Measurements from ENCODE around the gene SYT3. TPM values are rescaled to one million over a fixed set of nuclear protein-coding genes. Genes with fewer than 3 reads are reported as not detected.

Gene SYT3, protein sequence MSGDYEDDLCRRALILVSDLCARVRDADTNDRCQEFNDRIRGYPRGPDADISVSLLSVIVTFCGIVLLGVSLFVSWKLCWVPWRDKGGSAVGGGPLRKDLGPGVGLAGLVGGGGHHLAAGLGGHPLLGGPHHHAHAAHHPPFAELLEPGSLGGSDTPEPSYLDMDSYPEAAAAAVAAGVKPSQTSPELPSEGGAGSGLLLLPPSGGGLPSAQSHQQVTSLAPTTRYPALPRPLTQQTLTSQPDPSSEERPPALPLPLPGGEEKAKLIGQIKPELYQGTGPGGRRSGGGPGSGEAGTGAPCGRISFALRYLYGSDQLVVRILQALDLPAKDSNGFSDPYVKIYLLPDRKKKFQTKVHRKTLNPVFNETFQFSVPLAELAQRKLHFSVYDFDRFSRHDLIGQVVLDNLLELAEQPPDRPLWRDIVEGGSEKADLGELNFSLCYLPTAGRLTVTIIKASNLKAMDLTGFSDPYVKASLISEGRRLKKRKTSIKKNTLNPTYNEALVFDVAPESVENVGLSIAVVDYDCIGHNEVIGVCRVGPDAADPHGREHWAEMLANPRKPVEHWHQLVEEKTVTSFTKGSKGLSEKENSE
- not detected in 2 replicates for total RNA-seq (2014; rRNA removed; shearing (Covaris generic))

DNA sequence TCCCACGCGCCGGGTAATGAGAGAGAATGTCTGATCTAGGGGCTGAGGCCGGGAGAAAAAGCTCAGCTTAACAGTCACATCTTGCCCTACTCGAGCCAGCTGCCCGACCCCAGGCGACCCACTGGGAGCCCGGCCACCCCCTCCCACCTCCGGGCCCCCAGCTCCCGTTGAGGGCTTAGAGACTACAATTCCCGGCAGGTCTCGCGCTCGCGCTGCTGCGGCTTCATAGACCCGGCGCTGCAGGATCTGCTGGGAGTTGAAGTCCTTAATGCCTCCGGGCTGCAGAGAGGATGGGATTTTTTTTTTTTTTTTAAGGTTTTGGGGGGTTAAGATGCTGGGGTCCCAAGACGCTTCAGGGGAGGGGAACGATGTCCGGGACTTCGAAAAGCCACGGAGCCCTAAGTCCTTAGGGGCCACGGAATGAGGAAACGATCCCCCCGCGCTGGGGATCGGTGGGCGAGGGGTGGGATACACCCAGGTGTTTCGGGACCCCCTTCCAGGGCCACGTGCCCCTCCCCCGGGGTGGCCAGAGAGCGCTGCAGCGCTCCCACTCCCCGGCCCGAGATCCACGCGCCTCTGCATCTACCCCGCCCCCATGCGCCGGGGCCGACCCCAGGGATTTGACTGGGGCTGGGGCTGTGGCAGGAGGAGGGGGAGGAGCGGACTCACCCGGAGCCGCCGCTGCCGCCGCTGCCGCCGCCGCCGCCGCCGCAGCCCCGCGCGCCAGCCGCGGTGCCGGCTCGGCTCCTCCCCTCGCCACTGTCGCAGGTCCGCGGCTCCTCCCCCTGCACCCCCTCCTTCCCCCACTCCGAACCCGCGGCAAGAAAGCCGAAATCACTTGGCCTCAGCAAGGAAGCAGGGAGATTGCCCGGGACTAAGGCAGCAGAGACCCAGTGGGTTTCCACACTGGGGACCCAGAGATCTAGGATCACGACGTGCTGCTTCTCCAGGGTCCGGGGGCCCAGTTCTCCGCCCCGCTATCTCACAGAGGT, at the start of gene SYT3:
TSS of gene SYT3 (minus strand) at position 761 of the 992 bp plus-strand sequence. CDS start 2,470 bp downstream, outside the sequence.
- Histone ChIP-seq H3K4me1 (replicated peaks) (no peaks in the 10 kb centered on the region), H3K27me3 (replicated peaks) (peaks cover 43% of the 10 kb centered on the region), H3K27ac (no peak within 1 kb of the TSS), H3K9me3 (replicated peaks) (no peaks in the 10 kb centered on the region), H3K36me3 (no peaks in the 10 kb centered on the region), H3K4me3 (no peak within 1 kb of the TSS)
- DNase-seq (ENCODE audit: low read depth in 1 of 2, low spot score in 2 of 2): no peak

DNA sequence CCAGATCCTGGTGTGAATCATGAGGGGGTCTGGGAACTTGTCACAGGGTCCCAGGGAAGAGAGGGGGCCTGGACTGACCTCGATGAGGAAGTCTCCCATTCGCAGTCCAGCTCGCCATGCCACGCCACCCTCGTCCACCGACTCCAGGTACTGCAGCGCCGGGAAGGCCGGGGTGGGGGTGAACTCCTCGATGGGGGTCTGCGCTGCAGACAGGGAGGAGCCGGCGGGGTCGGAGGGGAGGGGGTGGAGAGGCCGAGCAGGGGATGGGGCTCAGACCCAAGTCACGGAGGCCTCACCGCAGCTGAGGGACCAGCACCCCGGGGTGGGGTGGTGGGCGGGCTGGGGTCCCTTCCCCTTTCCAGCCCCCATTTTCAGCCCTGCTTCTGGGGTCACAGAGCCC, 49.1 kb upstream of the SYT3 start:
- no peak for DNase-seq (ENCODE audit: low read depth in 1 of 2, low spot score in 2 of 2)
- H3K36me3 ChIP-seq: no peaks in the 10 kb centered on the region
- H3K4me3 ChIP-seq: no peak overlapping the region
- no peaks in the 10 kb centered on the region for H3K4me1 ChIP-seq (replicated peaks)
- no peak overlapping the region for H3K27ac ChIP-seq
- H3K9me3 ChIP-seq (replicated peaks): no peaks in the 10 kb centered on the region
- H3K27me3 ChIP-seq (replicated peaks): peaks cover 4% of the 10 kb centered on the region; the same call in 1 of the 2 replicates

DNA sequence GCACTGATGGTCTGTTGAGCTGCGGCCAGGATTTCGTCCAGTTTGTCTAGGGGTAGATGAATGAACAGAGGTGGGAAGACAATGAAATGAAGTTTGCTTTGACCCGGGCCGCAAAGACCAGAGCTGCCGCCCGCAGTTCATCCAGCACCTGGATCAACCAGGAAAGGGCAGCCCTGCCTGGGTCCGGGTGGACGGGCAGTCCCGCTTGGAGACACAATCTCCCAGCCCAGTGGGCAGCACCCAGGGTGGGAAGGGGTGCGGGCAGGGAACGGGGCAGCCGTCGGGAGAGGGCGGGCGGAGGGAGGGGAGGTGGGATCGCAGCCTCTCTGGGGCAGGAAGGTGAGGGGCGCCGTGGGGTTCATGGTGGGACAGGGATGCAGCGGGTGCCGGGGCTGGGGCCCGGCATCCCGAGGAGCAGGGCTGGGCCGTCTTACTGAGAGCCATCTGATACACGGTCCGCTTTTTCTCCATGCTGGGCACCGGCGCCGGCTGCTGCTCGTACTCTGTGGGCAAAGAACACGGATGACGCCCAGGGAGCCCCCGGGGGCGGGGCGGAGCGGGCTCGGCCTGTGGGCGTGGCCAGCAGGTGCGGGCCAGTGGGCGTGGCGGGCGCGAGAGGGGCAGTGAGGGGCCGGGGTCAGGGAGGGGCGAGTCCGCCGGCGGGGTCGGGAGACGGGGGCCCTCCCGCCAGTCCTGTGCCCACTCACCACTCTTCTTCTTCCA, 46.8 kb upstream of the SYT3 start:
- no peak overlapping the region for H3K4me3 ChIP-seq
- DNase-seq (ENCODE audit: low read depth in 1 of 2, low spot score in 2 of 2): no peak
- H3K9me3 ChIP-seq (replicated peaks): no peaks in the 10 kb centered on the region
- no peaks in the 10 kb centered on the region; the same call in 1 of the 2 replicates for H3K27me3 ChIP-seq (replicated peaks)
- no peaks in the 10 kb centered on the region for H3K4me1 ChIP-seq (replicated peaks)
- no peaks in the 10 kb centered on the region for H3K36me3 ChIP-seq
- no peak overlapping the region for H3K27ac ChIP-seq

DNA sequence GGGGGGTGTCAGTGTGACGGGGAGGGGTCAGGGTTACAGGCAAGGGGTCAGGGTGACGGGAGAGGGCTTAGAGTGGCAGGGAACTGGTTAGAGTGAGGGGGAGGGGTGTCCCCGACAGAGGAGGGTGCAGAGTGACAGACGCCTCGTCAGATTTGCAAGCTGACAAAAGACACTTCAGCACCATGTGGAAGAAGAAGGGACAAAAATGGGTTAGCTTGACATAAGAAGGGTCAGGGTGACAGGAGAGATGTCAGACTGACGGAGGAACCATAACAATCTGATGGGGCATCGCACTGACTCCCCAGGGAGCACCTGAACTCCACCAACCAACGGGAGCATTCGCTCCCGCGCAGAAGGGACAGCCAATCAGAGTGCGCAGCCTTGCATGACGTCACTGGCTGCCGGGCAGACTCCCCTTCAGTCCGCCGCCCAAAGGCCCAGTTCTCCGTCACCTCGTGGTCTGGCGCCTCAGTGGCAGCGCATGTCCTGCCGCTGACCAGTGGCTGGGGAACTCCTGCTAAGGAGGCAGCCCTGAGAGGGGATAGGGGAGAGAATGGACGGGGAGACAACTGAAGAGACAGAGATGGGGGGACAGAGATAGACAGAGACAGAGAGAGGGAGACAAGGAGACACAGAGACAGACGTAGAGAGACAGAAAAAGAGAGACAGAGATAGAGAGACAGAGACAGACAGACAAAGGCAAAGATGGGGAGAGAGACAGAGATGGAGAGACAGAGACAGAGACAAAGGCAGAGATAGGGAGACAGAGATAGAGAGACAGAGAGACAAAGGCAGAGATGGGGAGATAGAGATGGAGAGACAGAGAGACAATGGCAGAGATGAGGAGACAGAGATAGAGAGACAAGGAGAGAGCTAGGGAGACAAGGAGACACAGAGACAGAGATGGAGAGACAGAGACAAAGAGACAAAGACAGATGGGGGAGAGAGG, 39.8 kb upstream of the SYT3 start:
- no peak overlapping the region for H3K27ac ChIP-seq
- no peaks in the 10 kb centered on the region for H3K4me1 ChIP-seq (replicated peaks)
- 0 out of 2 replicates have a peak, but pooled peaks cover 3% of the 10 kb centered on the region for H3K9me3 ChIP-seq (replicated peaks)
- peak; percentile 55 to 72 for DNase-seq (ENCODE audit: low read depth in 1 of 2, low spot score in 2 of 2)
- H3K27me3 ChIP-seq (replicated peaks): peaks cover 3% of the 10 kb centered on the region; the same call in 1 of the 2 replicates
- H3K4me3 ChIP-seq: no peak overlapping the region
- no peaks in the 10 kb centered on the region for H3K36me3 ChIP-seq

DNA sequence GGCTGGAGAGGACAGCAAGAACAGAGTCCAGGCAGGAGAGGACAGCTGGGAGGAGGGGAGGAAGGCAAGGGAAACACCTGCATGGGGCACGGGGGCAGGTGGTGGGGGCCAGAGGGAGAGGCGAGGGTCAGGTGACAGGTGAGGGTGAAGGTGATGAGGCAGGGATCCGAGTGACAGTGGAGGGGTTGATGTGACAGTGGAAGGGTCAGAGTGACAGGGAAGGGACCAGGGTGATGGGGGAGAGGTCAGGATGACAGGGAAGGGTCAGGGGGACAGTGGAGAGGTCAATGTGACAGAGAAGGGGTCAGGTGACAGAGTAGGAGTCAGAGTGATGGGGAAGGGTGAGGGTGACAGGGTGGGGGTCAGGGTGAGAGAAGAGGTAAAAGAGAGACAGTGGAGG, 38.6 kb upstream of the SYT3 start:
- Histone ChIP-seq H3K4me3 (no peak overlapping the region), H3K36me3 (no peaks in the 10 kb centered on the region), H3K4me1 (replicated peaks) (no peaks in the 10 kb centered on the region), H3K27me3 (replicated peaks) (peaks cover 3% of the 10 kb centered on the region; the same call in 1 of the 2 replicates), H3K27ac (no peak overlapping the region), H3K9me3 (replicated peaks) (0 out of 2 replicates have a peak, but pooled peaks cover 3% of the 10 kb centered on the region)
- DNase-seq (ENCODE audit: low read depth in 1 of 2, low spot score in 2 of 2): no peak

DNA sequence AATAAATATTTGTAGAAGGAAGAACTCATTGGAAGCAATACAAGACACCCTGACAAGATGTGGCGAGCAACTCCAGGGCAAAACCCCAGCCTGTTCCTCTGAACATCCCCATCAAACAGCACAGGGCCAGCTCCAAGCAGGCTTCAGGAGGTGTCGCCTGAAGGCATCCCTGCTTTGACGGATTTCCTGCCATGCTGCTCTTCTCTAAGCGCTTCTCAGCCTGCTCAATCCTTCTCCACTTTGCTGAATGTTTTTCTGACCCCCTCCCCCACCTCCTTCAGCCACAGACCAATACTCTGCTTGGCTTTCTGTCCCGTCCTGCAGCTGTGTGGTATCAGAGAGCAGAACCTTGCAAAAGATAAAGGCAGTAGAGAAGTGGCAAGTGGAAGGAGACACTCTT, 38.0 kb upstream of the SYT3 start:
- no peak for DNase-seq (ENCODE audit: low read depth in 1 of 2, low spot score in 2 of 2)
- Histone ChIP-seq H3K27me3 (replicated peaks) (peaks cover 8% of the 10 kb centered on the region; the same call in 1 of the 2 replicates), H3K36me3 (no peaks in the 10 kb centered on the region), H3K27ac (no peak overlapping the region), H3K4me1 (replicated peaks) (no peaks in the 10 kb centered on the region), H3K9me3 (replicated peaks) (0 out of 2 replicates have a peak, but pooled peaks cover 3% of the 10 kb centered on the region), H3K4me3 (no peak overlapping the region)

DNA sequence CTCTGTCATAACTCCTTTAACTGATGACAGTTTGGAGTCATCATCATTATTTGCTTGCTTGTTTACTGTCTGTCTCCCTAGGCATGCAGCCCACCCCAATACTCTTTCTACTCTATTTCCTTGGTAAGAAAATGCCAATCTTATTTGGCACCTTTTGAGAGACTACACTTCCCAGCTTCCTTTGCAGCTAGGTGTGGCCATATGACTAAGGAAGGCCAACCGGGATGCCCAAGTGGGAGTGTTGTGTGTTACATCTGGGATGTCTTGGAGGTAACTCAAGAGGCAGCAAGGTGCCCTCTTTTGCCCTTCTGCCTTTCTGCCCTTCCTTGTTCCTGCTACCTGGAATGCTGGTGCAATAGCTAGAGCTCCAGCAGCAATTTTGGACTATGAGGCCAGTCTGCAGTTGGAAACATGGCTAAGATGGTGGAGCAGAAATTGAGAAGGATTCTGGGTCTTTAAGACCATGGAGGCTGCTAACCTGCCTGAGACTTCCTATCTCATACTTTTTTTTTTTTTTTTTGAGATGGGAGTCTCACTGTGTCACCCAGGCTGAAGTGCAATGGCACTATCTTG, 37.0 kb upstream of the SYT3 start:
- Histone ChIP-seq H3K36me3 (no peaks in the 10 kb centered on the region), H3K9me3 (replicated peaks) (0 out of 2 replicates have a peak, but pooled peaks cover 3% of the 10 kb centered on the region), H3K4me3 (no peak overlapping the region), H3K27ac (no peak overlapping the region), H3K4me1 (replicated peaks) (no peaks in the 10 kb centered on the region), H3K27me3 (replicated peaks) (peaks cover 8% of the 10 kb centered on the region)
- no peak for DNase-seq (ENCODE audit: low read depth in 1 of 2, low spot score in 2 of 2)

DNA sequence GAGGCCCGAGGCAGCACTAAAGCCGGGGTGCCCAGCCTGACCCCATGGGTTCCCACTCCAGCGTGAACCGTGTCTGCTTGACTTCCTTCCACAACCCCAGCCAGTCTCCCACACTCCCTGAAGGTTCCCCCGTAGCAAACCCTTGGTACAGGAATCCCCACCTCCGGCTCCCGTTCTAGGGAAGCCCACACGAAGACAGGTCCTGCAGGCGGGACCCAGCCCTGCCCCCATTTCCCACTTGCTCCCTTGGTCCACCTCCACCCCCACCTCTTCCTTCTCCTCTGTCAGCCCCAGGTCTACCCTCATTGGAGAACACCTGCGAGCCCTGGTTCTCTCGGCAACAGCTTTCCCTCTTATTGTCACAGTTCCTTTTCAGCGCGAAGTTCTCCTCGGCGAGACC, 33.4 kb upstream of the SYT3 start:
- H3K27me3 ChIP-seq (replicated peaks): peaks cover 25% of the 10 kb centered on the region
- H3K4me1 ChIP-seq (replicated peaks): no peaks in the 10 kb centered on the region
- no peaks in the 10 kb centered on the region for H3K36me3 ChIP-seq
- no peak overlapping the region for H3K4me3 ChIP-seq
- H3K27ac ChIP-seq: no peak overlapping the region
- no peak for DNase-seq (ENCODE audit: low read depth in 1 of 2, low spot score in 2 of 2)
- no peaks in the 10 kb centered on the region; the same call in 1 of the 2 replicates for H3K9me3 ChIP-seq (replicated peaks)

DNA sequence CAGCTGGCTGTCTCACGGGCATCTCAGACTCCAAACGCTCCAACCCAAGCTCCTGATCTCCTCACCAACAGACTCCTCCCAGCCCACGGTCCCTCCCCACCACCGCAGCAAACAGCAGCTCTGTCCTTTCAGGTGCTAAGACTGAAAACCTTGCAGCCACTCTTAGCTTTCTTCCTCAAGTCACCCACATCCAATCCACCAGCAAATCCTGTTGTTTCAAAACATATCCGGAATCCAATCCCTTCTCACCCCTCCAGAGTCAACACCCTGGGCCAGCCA, 30.4 kb upstream of the SYT3 start:
- DNase-seq (ENCODE audit: low read depth in 1 of 2, low spot score in 2 of 2): no peak
- H3K9me3 ChIP-seq (replicated peaks): no peaks in the 10 kb centered on the region; the same call in 1 of the 2 replicates
- H3K27me3 ChIP-seq (replicated peaks): peaks cover 43% of the 10 kb centered on the region
- H3K4me1 ChIP-seq (replicated peaks): no peaks in the 10 kb centered on the region
- H3K4me3 ChIP-seq: no peak overlapping the region
- no peaks in the 10 kb centered on the region for H3K36me3 ChIP-seq
- no peak overlapping the region for H3K27ac ChIP-seq

DNA sequence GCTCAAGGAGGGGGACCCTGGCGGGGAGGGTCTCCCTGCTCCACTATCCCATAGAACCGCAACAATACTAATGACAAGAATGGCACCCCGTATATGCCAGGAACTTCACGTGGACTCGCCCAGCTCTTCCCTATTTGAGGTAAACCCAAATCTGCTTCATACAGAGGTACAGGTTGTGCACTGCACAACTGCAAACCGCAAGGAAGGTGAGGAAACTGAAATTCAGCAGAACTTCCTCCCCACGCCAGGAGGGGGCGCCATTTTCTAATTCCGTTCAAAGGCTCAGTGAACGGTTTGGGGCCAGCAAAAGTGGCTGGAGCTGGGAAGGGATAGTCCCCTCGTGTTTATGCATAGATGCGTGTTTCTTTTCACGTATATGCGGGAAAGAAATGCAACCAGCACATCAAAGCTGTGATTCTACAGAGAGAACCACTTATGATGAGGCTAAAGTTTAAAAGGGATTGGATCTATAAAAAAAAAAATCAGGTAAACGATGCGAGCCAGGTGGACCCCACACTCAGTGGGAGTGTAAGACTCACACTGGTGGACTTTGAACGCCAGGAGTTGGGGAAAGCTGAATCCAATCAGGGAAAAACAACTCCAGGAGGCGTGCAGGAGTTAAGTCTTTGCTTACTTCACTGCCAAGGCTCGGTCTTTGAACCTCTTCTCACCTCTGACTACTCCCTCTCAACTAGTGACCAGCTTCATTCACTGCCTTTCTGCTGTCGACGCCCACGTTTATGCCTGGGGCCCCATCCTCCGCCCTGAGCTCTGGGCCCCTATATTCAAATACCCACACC, 29.8 kb upstream of the SYT3 start:
- Histone ChIP-seq H3K4me1 (replicated peaks) (no peaks in the 10 kb centered on the region), H3K36me3 (no peaks in the 10 kb centered on the region), H3K9me3 (replicated peaks) (no peaks in the 10 kb centered on the region; the same call in 1 of the 2 replicates), H3K27me3 (replicated peaks) (peaks cover 46% of the 10 kb centered on the region), H3K27ac (no peak overlapping the region), H3K4me3 (no peak overlapping the region)
- DNase-seq (ENCODE audit: low read depth in 1 of 2, low spot score in 2 of 2): no peak

DNA sequence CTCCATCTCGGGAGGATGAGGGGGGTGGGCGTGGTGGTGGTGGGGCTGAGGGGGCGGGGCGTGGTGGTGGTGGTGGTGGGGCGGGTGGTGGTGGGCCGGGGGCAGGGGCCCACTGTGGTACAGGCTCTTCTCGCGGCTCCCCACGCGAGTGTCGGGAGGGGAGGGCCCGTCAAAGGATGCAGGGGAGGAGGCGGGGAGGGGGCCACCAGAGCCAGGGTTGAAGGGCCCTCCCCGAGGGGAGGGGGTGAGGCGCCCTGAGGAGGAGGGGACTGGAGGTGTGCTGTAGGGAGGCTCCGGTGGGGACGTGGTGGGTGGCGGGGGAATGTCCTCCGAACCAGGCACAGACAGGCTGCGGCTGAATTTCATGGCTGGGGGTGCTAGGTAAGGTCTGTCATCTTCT, 29.2 kb upstream of the SYT3 start:
- no peak for DNase-seq (ENCODE audit: low read depth in 1 of 2, low spot score in 2 of 2)
- Histone ChIP-seq H3K9me3 (replicated peaks) (no peaks in the 10 kb centered on the region; the same call in 1 of the 2 replicates), H3K27ac (no peak overlapping the region), H3K27me3 (replicated peaks) (peaks cover 46% of the 10 kb centered on the region), H3K36me3 (no peaks in the 10 kb centered on the region), H3K4me1 (replicated peaks) (no peaks in the 10 kb centered on the region), H3K4me3 (no peak overlapping the region)
